SJSA1 (cell line): ENCODE results near the gene NCBP2L. TPM values are rescaled to one million over a fixed set of nuclear protein-coding genes. Genes with fewer than 3 reads are reported as not detected.

Experiments used
- DNase-seq, 2 experiments: peaks; one replicate each; pipeline ENCODE4 v3.0.0-alpha.2; 2015 to 2020; ENCODE audit warnings: low spot score in 2 of 2, low read depth in 1 of 2
- H3K27ac ChIP-seq: fragments of 250-450 bp; sonication (Bioruptor Pico); 2 replicates; pipeline ENCODE4 v1.5.1; 2020; ENCODE audit warnings: mild to moderate bottlenecking, moderate library complexity
- H3K27me3 ChIP-seq: fragments of 250-450 bp; sonication (Bioruptor Pico); replicated peaks from 2 replicates; pipeline ENCODE4 v1.5.1; 2020; ENCODE audit warnings: mild to moderate bottlenecking, moderate library complexity
- H3K36me3 ChIP-seq: fragments of 250-450 bp; sonication (Bioruptor Pico); 2 replicates; pipeline ENCODE4 v1.5.1; 2020; ENCODE audit warnings: mild to moderate bottlenecking
- H3K4me1 ChIP-seq: fragments of 250-450 bp; sonication (Bioruptor Pico); replicated peaks from 2 replicates; pipeline ENCODE4 v1.6.1; 2021; ENCODE audit warnings: mild to moderate bottlenecking
- H3K4me3 ChIP-seq: fragments of 250-450 bp; sonication (Bioruptor Pico); 2 replicates; pipeline ENCODE4 v1.5.1; 2020; ENCODE audit warnings: mild to moderate bottlenecking
- H3K9me3 ChIP-seq: fragments of 250-450 bp; sonication (Bioruptor Pico); replicated peaks from 2 replicates; pipeline ENCODE4 v1.5.1; 2020; ENCODE audit warnings: mild to moderate bottlenecking
- total RNA-seq: library from RNA; depleted of rRNA; stranded (reverse); fragments of >200 nt; shearing (Covaris generic); gene quantifications from 2 replicates; pipeline ENCODE4 v1.2.3, GENCODE V29; 2014

Gene NCBP2L
- total RNA-seq, 1 experiment from 2014 or later = not detected

DNA sequence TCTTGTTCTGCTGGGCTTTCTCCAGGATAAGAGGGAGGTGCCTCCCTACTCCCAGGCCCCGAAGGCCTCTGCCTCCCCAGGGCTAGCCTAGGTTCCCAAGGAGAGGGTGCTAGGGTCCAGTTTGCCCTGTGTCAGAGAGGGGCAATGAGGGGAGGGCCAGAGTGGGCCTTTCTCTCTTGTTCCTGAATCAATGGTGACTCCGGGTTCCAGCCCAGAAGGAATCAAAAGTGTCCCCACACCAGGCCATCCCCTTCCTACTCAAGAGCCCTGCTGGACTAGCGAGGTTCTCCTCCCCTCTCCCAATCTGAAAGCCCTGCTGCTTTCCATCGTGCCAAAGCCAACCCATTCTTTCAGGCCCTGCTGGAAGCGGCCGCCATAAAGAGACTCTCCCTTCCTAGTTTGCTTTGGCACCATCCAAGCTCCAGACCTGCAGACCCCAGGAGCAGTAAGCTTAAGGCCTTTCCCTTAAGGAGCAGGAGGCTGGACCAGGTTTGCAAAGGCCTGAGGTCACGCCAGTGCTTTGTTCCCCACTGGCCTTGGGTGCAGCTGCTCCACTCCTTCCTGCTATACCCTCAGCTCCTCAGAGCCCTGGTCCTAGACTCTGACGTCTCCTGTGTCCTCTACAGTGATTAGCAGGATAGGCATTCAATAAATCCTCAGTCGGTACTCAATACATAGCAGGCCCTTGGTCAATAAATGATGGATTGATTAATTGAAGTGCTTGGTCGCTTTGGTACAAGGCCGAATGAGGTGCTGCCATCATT is 12.5 kb upstream of the NCBP2L start:
- H3K27ac ChIP-seq = no peak overlapping the region
- H3K4me1 ChIP-seq = no peaks in the 10 kb centered on the region
- no peak for DNase-seq
- H3K4me3 ChIP-seq = no peak overlapping the region
- no peaks in the 10 kb centered on the region for H3K36me3 ChIP-seq
- no peaks in the 10 kb centered on the region for H3K9me3 ChIP-seq
- H3K27me3 ChIP-seq = no peaks in the 10 kb centered on the region

DNA sequence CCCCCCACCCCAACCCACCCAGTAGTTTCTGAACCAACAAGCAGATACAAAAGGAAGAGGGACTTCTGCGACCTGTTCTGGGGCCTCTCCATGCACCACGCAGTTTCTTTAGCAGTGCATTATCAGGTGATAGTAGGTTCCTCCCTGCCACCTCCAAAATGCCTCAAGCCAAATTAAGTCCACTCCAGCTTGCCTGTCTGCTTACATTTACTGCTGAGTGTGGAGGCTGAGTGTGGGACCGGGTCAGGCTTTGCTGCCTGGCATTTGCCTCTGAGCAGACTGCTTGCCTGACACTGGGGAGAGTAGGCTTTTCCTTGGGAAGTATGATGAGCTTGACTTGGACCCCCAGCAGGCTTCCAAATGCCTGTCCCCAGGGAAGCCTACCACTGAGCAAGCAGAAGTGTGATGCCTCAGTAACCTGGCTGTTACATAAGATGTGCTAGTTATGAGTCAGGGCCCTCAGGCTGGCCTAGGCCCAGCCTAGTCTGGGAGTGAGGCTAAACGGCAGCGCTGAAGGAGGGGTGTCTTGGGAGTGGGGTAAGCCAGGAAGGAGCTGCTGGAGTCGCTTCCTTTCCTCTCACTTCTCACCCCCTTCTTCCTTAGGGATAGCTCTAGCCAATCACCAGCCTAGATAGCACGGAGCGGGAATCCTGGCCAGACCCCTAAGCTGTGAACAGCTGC is 10.9 kb upstream of the NCBP2L start:
- H3K36me3 ChIP-seq = no peaks in the 10 kb centered on the region
- H3K9me3 ChIP-seq = no peaks in the 10 kb centered on the region
- no peak overlapping the region for H3K4me3 ChIP-seq
- no peak for DNase-seq
- no peaks in the 10 kb centered on the region for H3K27me3 ChIP-seq
- H3K4me1 ChIP-seq = no peaks in the 10 kb centered on the region
- H3K27ac ChIP-seq = no peak overlapping the region

DNA sequence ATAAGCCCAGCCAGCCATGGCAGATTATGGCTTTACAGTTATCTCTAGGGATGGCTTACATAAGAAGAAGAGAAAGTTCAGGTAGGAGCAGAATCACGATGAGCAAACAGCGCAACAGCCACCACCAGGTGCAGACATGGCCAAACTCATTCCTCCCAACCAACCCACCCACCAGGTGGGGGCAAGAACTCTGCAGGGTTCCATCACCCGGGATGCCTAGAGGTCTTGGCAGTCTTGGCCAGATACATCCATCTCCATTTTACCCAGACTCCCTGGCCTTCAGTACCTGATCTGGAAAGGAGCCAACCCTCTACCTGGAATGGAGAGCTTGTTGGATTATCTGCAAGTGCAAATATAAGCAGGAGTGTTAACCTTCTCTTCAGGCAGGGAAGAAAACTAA is 9.5 kb upstream of the NCBP2L start:
- no peaks in the 10 kb centered on the region for H3K9me3 ChIP-seq

DNA sequence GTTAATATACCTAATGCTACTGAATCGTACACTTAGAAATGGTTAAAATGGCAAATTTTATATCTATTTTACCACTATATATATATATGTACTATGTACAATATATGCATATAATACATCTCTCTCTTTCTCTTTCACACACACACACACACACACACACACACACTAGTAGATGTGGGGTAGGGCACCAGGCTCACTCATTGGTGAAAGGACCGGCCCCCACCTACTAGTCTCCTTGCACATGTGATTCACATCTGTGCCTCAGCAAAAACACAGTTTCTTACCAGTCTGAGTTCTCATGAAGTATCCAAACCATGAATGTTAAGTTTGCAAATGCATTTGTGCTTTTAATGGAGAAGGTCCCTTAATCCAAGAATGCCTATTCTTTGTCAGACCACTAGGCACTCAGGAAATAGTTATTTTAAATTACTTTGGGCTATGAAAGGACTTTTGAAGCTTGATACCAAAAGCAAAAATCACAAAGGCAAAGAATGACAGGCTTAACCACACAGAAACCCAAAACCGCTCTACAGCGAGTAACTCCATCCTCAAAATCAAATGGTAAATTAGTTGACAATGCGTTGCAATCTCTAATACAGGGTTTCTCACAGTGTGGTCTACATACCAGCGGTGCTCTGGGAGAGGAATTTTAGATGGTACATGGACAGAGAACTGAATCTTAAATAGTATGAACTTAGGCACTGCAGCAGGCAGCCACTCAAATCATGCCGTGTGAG is 7.8 kb upstream of the NCBP2L start:
- H3K27me3 ChIP-seq = no peaks in the 10 kb centered on the region
- H3K9me3 ChIP-seq = no peaks in the 10 kb centered on the region
- H3K27ac ChIP-seq = no peak overlapping the region
- no peak overlapping the region for H3K4me3 ChIP-seq
- no peaks in the 10 kb centered on the region for H3K4me1 ChIP-seq
- H3K36me3 ChIP-seq = no peaks in the 10 kb centered on the region
- peak in 1 of 2 experiments; percentile 41 for DNase-seq

More for the DNA sequence above, 9.5 kb upstream of the NCBP2L start:
- DNase-seq = no peak
- Histone ChIP-seq H3K27me3 (no peaks in the 10 kb centered on the region), H3K27ac (no peak overlapping the region), H3K4me1 (no peaks in the 10 kb centered on the region), H3K36me3 (no peaks in the 10 kb centered on the region), H3K4me3 (no peak overlapping the region)

DNA sequence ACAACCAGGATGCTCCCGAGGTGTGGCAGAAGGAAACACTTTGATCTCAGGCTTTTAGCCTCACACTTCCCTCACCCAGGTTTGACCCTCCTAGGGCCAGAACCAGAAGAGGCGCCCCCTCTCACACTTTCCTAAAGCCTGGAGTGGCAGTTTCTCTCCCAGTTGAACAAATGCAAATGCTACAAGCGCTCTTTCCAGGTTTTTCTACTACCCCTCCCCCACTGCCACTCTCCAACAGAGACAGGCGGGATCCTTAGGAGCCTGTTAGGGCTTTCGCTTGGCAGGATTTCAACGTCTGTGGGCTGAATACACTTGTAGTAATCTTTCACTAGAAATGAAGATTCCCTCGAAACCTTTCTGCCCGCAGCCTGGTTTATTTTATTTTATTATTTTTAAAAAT is 4.3 kb upstream of the NCBP2L start:
- H3K4me3 ChIP-seq = no peak overlapping the region
- H3K27ac ChIP-seq = no peak overlapping the region
- peaks cover 6% of the 10 kb centered on the region; the same call in 1 of the 2 replicates for H3K4me1 ChIP-seq
- DNase-seq = no peak
- H3K36me3 ChIP-seq = no peaks in the 10 kb centered on the region
- no peaks in the 10 kb centered on the region for H3K27me3 ChIP-seq
- H3K9me3 ChIP-seq = no peaks in the 10 kb centered on the region

DNA sequence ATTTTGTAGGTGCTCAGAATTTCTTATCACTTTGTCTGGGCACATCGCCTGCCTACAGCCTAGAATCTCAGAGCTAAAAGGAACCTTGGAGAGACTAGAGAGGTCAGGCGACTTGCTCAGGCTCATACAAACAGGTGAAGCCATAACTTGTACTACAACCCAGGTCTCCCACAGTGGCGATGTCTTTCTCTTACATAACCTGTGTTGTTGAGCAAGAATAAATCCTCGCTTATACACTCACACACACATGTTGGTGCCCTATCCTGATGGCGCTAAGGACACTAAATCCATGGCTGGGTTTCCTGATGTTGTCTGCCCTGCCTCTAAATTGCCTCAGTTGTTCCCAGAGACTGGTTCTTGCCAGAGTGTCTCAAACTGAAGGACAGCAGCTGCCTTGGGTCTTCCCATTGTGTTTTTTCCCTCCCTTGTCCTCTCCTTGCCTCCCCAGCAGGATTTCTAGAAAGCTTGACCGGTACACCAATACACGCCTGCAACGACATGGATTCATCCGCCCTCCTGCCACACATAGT is 3.6 kb upstream of the NCBP2L start:
- no peak overlapping the region for H3K4me3 ChIP-seq
- no peaks in the 10 kb centered on the region for H3K9me3 ChIP-seq
- H3K4me1 ChIP-seq = peaks cover 6% of the 10 kb centered on the region; the same call in 1 of the 2 replicates
- no peak for DNase-seq
- H3K36me3 ChIP-seq = no peaks in the 10 kb centered on the region
- H3K27ac ChIP-seq = no peak overlapping the region
- H3K27me3 ChIP-seq = no peaks in the 10 kb centered on the region

DNA sequence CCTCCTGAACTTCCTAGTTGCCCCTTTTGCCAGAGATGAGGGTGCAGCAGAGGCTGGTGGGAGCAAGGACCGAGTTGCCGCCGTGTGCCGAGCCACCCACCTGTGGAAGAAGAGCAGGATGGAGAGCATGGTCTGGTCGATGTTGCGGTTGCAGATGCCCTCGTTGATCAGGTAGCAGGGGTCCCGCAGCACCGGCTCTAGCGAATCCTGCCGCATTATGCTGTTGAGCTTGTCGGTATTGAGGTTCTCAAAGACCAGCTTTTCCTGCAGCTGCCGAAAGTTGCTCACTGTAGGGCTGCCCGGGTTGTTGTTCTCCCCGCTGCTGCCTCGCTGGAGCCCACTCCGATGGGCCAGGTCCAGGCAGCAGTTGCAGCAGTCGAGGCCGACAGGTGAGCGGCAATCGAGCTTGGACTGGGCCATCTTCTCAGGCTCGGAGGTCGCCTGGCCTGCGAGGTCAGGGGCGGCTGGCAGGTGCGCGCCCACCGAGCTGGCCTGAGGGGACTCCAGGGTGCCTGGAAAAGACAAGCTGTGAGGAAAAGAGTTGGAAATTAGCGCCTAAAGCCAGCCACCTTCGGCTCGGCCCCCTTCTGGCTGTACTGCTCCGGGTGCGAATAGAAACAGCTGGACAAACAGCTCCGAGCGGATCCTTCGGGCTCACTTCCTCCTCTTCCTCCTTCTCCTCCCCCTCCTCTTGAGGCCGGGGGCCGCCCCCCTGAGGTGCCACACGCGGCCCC is 2.4 kb upstream of the NCBP2L start:
- Histone ChIP-seq H3K27me3 (no peaks in the 10 kb centered on the region), H3K9me3 (no peaks in the 10 kb centered on the region), H3K4me3 (peak overlapping the region; percentile 37), H3K27ac (no peak overlapping the region), H3K36me3 (no peaks in the 10 kb centered on the region), H3K4me1 (peaks cover 6% of the 10 kb centered on the region; the same call in 1 of the 2 replicates)
- DNase-seq = no peak

DNA sequence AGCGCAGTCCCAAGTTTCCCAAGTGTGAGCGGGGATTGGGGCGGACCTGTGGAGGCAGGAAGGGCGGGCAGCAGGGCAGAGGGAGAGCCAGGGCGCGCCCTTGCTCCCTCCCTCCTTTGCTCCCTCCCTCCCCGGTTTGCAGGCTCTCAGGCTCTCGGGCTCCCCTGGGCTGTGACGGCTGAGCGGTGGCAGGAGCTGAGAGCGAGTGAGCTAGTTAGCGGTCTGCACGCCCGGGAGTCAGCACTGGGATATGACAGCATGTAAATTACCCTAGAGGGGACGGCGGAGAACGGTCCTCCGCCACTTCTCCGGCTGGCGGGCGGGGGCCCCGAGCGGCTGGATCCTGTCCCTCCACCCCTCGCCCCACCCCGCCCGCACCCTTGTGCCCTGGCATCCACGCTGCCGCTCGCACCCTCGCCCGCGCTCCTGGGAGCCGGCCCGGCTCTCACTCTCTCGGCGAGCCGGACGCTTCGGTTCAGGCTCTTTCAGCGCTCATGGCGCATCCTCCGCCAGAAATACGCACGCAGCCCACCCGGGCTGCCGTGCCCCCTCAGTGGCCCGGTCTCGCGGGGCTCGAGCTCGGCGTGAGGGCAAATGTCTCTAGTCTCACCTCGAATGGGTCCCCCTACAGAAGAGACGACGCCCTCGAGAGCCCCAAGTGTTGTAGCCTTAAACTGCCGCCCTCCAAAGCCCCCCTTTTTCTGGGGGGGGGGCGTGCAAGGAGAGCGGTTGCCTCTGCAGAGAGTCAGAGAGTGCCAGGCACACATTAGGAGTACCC is 1.6 kb upstream of the NCBP2L start, which contains the start of gene TSC22D3:
Gene TSC22D3 (minus strand): TSS at position 54 of the 778 bp plus-strand sequence. CDS start 368 bp downstream, outside the sequence.
- peak; percentile 53 to 69 for DNase-seq
- Histone ChIP-seq H3K9me3 (no peaks in the 10 kb centered on the region), H3K4me3 (peak within 1 kb of the TSS; percentile 37), H3K36me3 (no peaks in the 10 kb centered on the region), H3K27me3 (no peaks in the 10 kb centered on the region), H3K4me1 (peaks cover 6% of the 10 kb centered on the region; the same call in 1 of the 2 replicates), H3K27ac (no peak within 1 kb of the TSS)

DNA sequence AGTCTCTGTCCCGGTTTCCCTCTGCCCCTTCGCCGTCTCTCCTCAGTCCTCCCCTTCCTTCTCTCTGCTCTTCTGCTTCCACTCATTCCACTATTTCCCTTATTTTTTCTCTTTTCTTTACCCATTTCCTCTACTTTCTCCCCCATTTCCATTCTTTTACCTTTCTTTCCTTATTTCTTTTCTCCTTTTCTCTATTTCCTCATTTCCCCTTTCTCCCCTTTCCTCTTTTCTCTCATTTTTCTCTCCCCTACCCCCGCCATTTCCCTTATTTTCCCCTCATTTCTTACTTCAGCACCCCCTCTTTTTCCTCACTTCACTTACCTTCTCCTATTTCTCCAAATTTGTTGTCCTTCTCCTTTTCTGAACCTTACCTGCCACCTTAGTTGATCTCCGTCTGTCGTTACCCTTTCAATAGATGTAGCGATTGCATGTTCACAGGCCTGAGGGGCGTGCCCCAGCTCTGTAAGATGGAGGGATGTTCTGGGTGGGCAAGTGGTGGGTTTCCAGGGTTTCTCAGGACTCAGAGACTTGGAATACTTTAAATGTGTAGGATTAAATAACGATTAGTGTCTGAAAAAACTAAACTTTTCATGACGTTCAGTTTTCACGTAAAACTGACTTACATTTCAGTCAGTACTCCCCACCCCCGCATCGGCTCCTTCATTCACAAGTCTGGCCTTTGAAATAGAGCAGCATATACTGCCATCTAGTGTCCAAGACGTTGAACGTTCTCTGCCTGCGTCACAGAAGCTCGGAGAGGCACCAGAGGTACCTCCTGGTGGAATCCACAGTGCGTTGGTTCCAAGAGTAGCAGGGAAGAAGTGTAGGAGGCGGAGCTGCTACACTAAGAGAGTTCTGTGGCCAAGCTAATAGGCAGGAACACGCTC is 641 bp upstream of the NCBP2L start:
- peaks cover 6% of the 10 kb centered on the region; the same call in 1 of the 2 replicates for H3K4me1 ChIP-seq

DNA sequence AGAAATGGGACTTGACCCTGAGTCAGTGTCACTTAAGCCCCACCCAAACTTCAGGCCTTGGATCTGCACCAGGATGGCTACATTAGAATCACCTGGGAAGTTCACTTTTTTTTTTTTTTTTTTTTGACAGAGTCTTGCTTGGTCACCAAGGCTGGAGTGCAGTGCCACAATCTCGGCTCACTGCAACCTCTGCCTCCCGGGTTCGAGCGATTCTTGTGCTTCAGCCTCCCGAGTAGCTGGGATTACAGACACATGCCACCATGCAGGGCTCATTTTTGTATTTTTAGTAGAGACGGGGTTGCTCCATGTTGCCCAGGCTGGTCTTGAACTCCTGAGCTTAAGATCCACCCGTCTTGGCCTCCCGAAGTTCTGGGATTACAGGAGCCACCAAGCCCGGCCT is 3.0 kb downstream of the NCBP2L start:
- no peaks in the 10 kb centered on the region for H3K9me3 ChIP-seq
- no peak overlapping the region for H3K27ac ChIP-seq
- H3K4me3 ChIP-seq = no peak overlapping the region
- H3K27me3 ChIP-seq = no peaks in the 10 kb centered on the region
- H3K4me1 ChIP-seq = peaks cover 6% of the 10 kb centered on the region; the same call in 1 of the 2 replicates
- DNase-seq = no peak
- no peaks in the 10 kb centered on the region for H3K36me3 ChIP-seq

More for the DNA sequence above, 641 bp upstream of the NCBP2L start:
- Histone ChIP-seq H3K36me3 (no peaks in the 10 kb centered on the region), H3K9me3 (no peaks in the 10 kb centered on the region), H3K27ac (no peak overlapping the region), H3K27me3 (no peaks in the 10 kb centered on the region), H3K4me3 (peak overlapping the region; percentile 37; the same call in 1 of the 2 replicates)
- DNase-seq = peak; percentile 72 to 73

DNA sequence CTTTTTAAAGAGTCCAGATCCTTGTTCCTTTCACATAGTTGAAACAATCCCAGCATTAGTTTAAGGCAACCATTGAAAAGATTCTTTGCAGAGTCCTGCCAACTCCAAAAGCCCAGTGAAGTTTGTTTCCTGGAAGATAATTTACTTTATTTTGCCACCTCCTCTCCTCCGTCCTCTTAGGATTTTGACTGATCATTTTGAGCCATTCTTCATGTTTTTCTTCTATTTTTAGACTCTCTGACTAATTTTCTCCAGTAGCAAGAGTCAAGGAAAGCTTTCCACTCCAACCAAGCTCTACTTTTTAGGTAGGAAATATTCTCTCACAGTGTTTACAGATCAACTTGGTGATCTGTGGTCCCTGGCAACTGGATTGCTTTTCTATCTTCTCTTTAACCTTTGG is 10.3 kb downstream of the NCBP2L start:
- Histone ChIP-seq H3K4me1 (no peaks in the 10 kb centered on the region), H3K4me3 (no peak overlapping the region), H3K36me3 (no peaks in the 10 kb centered on the region), H3K27me3 (no peaks in the 10 kb centered on the region), H3K9me3 (no peaks in the 10 kb centered on the region), H3K27ac (no peak overlapping the region)
- no peak for DNase-seq

DNA sequence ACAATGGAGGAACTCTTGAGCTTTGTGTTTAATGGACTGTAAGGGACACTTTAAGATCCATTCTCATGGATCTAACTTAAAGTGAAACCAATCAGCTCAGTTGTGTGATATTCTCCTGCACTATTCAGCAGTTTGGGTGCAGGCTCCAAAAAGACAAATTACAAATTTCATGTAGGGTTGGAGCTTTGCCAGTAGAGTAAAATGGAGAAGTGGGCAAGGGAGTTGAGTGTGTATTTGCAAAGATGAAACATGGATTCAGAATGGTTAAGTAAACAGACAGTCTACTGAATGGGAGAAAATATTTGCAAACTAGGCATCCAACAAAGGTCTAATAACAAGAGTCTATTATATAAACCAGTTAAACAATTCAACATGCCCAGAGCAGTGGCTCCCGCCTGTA is 26.9 kb downstream of the NCBP2L start:
- Histone ChIP-seq H3K27ac (no peak overlapping the region), H3K4me1 (no peaks in the 10 kb centered on the region), H3K9me3 (no peaks in the 10 kb centered on the region), H3K36me3 (no peaks in the 10 kb centered on the region), H3K27me3 (no peaks in the 10 kb centered on the region), H3K4me3 (no peak overlapping the region)
- DNase-seq = no peak
